Heart right ventricle (tissue), 16 donors: ENCODE data around the gene FXR2. TPM values are rescaled to one million over a fixed set of nuclear protein-coding genes. Genes with fewer than 3 reads are reported as not detected.
A peak's percentile ranks its signal among the peaks of the same experiment; 100 is the strongest.

Source experiments
- ATAC-seq, 8 donors: fragments of 200-7000 bp; cut with Tn5 transposase; one replicate each; pipeline ENCODE4 v1.9.1; 2020; ENCODE audit warnings: mild to moderate bottlenecking in 8 of 8, moderate library complexity in 8 of 8, moderate number of reproducible peaks in 1 of 8
- DNase-seq, 2 donors: peaks; one replicate each; pipeline ENCODE4 v3.0.0-alpha.2; 2020
- H3K27ac ChIP-seq, 10 donors: fragments of 200-600 bp; sonication (generic) in 2 of 10; one replicate each; pipeline versions ENCODE4 v1.5.0 to v1.8.0; 2020 to 2022; ENCODE audit warnings: mild to moderate bottlenecking in 3 of 10
- H3K27me3 ChIP-seq, 7 donors: fragments of 200-600 bp; one replicate each; pipeline ENCODE4 v1.8.0; 2021 to 2022; ENCODE audit warnings: mild to moderate bottlenecking in 2 of 7
- H3K36me3 ChIP-seq, 9 donors: fragments of 200-600 bp; sonication (generic) in 1 of 9; one replicate each; pipeline versions ENCODE4 v1.5.0 to v1.8.0; 2020 to 2022; ENCODE audit warnings: mild to moderate bottlenecking in 2 of 9
- H3K4me1 ChIP-seq, 9 donors: fragments of 200-600 bp; sonication (generic) in 1 of 9; one replicate each; pipeline versions ENCODE4 v1.5.0 to v1.8.0; 2020 to 2022; ENCODE audit warnings: mild to moderate bottlenecking in 4 of 9
- H3K4me3 ChIP-seq, 10 donors: fragments of 200-600 bp; sonication (generic) in 2 of 10; one replicate each; pipeline versions ENCODE4 v1.5.0 to v1.8.0; 2020 to 2022; ENCODE audit warnings: mild to moderate bottlenecking in 7 of 10, moderate library complexity in 2 of 10
- H3K9me3 ChIP-seq, 11 donors: fragments of 200-600 bp in 10 of 11; sonication (generic) in 2 of 11; one replicate each; pipeline versions ENCODE4 v1.5.0 to v1.8.0; 2013 to 2022; ENCODE audit warnings: mild to moderate bottlenecking in 2 of 11, control low read depth in 1 of 11, moderate library complexity in 1 of 11
- CTCF ChIP-seq, 9 donors: fragments of 200-600 bp; sonication (generic) in 2 of 9; IDR thresholded peaks; one replicate each; pipeline versions ENCODE4 v1.5.0 to v1.8.0; 2021 to 2022; ENCODE audit warnings: antibody characterized with exemption in 9 of 9, mild to moderate bottlenecking in 5 of 9, moderate library complexity in 1 of 9
- WGBS, 2 donors: extraction: QIAGEN DNeasy Blood & Tissue Kit; methylation state at CpG; one replicate each; pipeline ENCODE4 v1.1.7; 2013; ENCODE audit warnings: inconsistent platforms in 1 of 2; 5-methylcytosine and 5-hydroxymethylcytosine counted together
- intact Hi-C, 10 donors: fragments of 100-400 bp; cut with DNase I; formaldehyde crosslinking; loops; one replicate each; pipeline versions ENCODE4 v1.11.1 to v1.14.2; 2022
- polyA plus RNA-seq, 2 donors: library from polyadenylated mRNA; stranded (reverse); fragments of 200-250 nt; gene quantifications; one replicate each; pipeline ENCODE4 v1.2.3, GENCODE V29; 2013
- total RNA-seq, 10 donors: library from RNA; stranded (reverse); fragmentation: NEBNext Ultra II Directional in 3 of 10; extraction: Animal tissue kit (Norgen Biotek cat#: 25700) in 3 of 10; gene quantifications; one replicate each; pipeline versions ENCODE4 v1.2.1 to v1.2.4, GENCODE V29; 2021 to 2023
- donor health status: Arrhythmogenic right ventricular cardiomyopathy.
- donor health status: ischemic (EF 13 %, LVEDD 7.1; RV severe dilation, severe dysfunction).
- donor health status: healthy with polysubstance abuse.
- donor health status: DM: no; HTN: yes; CAD: no.
- donor health status: DM: no; HTN: no; CAD: no.
- donor health status: ischemic (EF 25% LVEDD 6.9; RV normal size, moderate dysfunction).
- donor health status: ischemic (EF 25% LVEDD 5.7; RV mildly dilated, moderate dysfunction).
- donor health status: healthy.
- donor health status: DM: yes; HTN: yes; CAD: no.
- donor health status: Ischemic cardiomyopathy.
- donor health status: ischemic (EF 35%, LVEDD 5.7; RV mildly dilated, moderate dysfunction).
- donor health status: nonischemic (EF 11% LVEDD 7.7; RV severe dilation, severe dysfunction).
- donor health status: DM: yes; HTN: yes; CAD: no.
- donor health status: PGD.
- donor health status: ischemic (EF 29% LVEDD 5.4; RV normal size, mild dysfunction).
- donor health status: nonischemic (EF 23%, LVEDD 6.1; RV moderate dilation, normal function).

The FXR2 gene
- total and polyA plus RNA-seq, 12 donors: 52.2 to 111 (median 90.5) TPM

GRCh38 chr17:7561028-7561575 is 53.6 kb downstream of the FXR2 start:
- ATAC-seq (peak; percentile 66 to 86 (median 78)), DNase-seq (peak; percentile 91 to 92)
- H3K4me1 ChIP-seq: peaks cover 41 to 73% (median 69%) of the 10 kb centered on the region in 9 donors
- peaks cover 0 to 38% (median 28%) of the 10 kb centered on the region in 9 donors for H3K36me3 ChIP-seq
- H3K27me3 ChIP-seq: no peaks in the 10 kb centered on the region
- H3K9me3 ChIP-seq: no peaks in the 10 kb centered on the region
- TF ChIP-seq CTCF (IDR thresholded peaks at IDR 0.05): peak; percentile 80 to 93 (median 87)
- H3K4me3 ChIP-seq: peak overlapping the region; percentile 84 to 100 (median 96)
- intact Hi-C loops: loop anchor here in 8 of 10 donors (1.0 to 10.0 kb wide), 13 partner anchors 38 to 306 kb away; partner anchors contain the start of genes KCTD11 (in 4 of the 8), TMEM95 (in 3 of the 8), FGF11 (in 2 of the 8) and POLR2A (in 2 of the 8)
- H3K27ac ChIP-seq: peak overlapping the region; percentile 83 to 99 (median 94)
- 0 to 1% methylated on average over 32 of the region's 32 CpGs for WGBS, 2 donors

GRCh38 chr17:7560172-7561027 is 54.3 kb downstream of the FXR2 start:
- 25 to 34% methylated on average over 22 of the region's 22 CpGs for WGBS, 2 donors

GRCh38 chr17:7559320-7560171 is 55.2 kb downstream of the FXR2 start:
- no peaks in the 10 kb centered on the region for H3K27me3 ChIP-seq
- intact Hi-C loops: loop anchor here (2.0 to 10.0 kb wide), 14 partner anchors 37 to 305 kb away; partner anchors contain the start of genes FGF11 (in 4 of the 10), KCTD11 (in 4 of the 10), TMEM102 (in 4 of the 10) and POLR2A (in 3 of the 10)
- WGBS, 2 donors: 77 to 86% methylated on average over 18 of the region's 18 CpGs
- ATAC-seq: no peak
- H3K36me3 ChIP-seq: peaks cover 0 to 29% (median 12%) of the 10 kb centered on the region in 9 donors
- H3K27ac ChIP-seq: peak overlapping the region; percentile 85 to 99 (median 94)
- H3K4me1 ChIP-seq: peaks cover 41 to 82% (median 69%) of the 10 kb centered on the region in 9 donors
- H3K4me3 ChIP-seq: peak overlapping the region; percentile 0 to 100 (median 93)
- no peak for TF ChIP-seq CTCF (IDR thresholded peaks at IDR 0.05)
- H3K9me3 ChIP-seq: no peaks in the 10 kb centered on the region
- DNase-seq: no peak

More at GRCh38 chr17:7560172-7561027, 54.3 kb downstream of the FXR2 start:
- intact Hi-C loops: loop anchor here in 8 of 10 donors (1.0 to 10.0 kb wide), 13 partner anchors 38 to 306 kb away; partner anchors contain the start of genes KCTD11 (in 4 of the 8), TMEM95 (in 3 of the 8), FGF11 (in 2 of the 8) and POLR2A (in 2 of the 8)
- DNase-seq: peak; percentile 58 to 63
- Histone ChIP-seq H3K4me3 (peak overlapping the region in 9 of 10 donors; percentile 84 to 100 (median 96)), H3K27me3 (no peaks in the 10 kb centered on the region), H3K4me1 (peaks cover 41 to 76% (median 69%) of the 10 kb centered on the region in 9 donors), H3K9me3 (no peaks in the 10 kb centered on the region), H3K27ac (peak overlapping the region; percentile 83 to 99 (median 94)), H3K36me3 (peaks cover 0 to 31% (median 21%) of the 10 kb centered on the region in 9 donors)
- TF ChIP-seq CTCF (IDR thresholded peaks at IDR 0.05): peak in 8 of 9 donors; percentile 31 to 58 (median 42)
- ATAC-seq: peak in 6 of 8 donors; percentile 26 to 45 (median 36)
